Spleen (tissue), 11 donors: Measurements from ENCODE around the gene PAFAH1B1. TPM values are rescaled to one million over a fixed set of nuclear protein-coding genes. Genes with fewer than 3 reads are reported as not detected.

Experiments
- DNase-seq: peaks from one replicate; pipeline ENCODE4 v3.0.0-alpha.2; 2020
- H3K27ac ChIP-seq, 8 donors: fragments of 200-600 bp; sonication (generic) in 7 of 8; 1 replicate in 4 of 8; 2 replicates in 4 of 8; pipeline versions ENCODE4 v1.5.0 to v1.8.0; 2016 to 2021; ENCODE audit warnings: inconsistent platforms in 4 of 8, mild to moderate bottlenecking in 4 of 8, moderate library complexity in 1 of 8
- H3K27me3 ChIP-seq, 7 donors: fragments of 200-600 bp; sonication (generic) in 6 of 7; replicated peaks in 1 of 7; 1 replicate in 4 of 7; 2 replicates in 3 of 7; pipeline versions ENCODE4 v1.5.0 to v1.8.0; 2016 to 2021; ENCODE audit warnings: inconsistent platforms in 3 of 7, mild to moderate bottlenecking in 1 of 7
- H3K36me3 ChIP-seq, 6 donors: fragments of 200-600 bp; sonication (generic) in 5 of 6; 1 replicate in 4 of 6; 2 replicates in 2 of 6; pipeline versions ENCODE4 v1.5.0 to v1.8.0; 2016 to 2021; ENCODE audit warnings: inconsistent platforms in 2 of 6
- H3K4me1 ChIP-seq, 6 donors: fragments of 200-600 bp; sonication (generic) in 5 of 6; 1 replicate in 3 of 6; 2 replicates in 3 of 6; pipeline versions ENCODE4 v1.5.0 to v1.8.0; 2016 to 2021; ENCODE audit warnings: inconsistent platforms in 3 of 6
- H3K4me3 ChIP-seq, 8 donors: fragments of 200-600 bp; sonication (generic) in 7 of 8; 1 replicate in 4 of 8; 2 replicates in 4 of 8; pipeline versions ENCODE4 v1.5.0 to v1.8.0; 2016 to 2021; ENCODE audit warnings: inconsistent platforms in 4 of 8, mild to moderate bottlenecking in 4 of 8, moderate library complexity in 2 of 8
- H3K9me3 ChIP-seq, 8 donors: fragments of 200-600 bp; sonication (generic) in 7 of 8; 1 replicate in 4 of 8; 2 replicates in 4 of 8; pipeline versions ENCODE4 v1.5.0 to v1.8.0; 2016 to 2021; ENCODE audit warnings: inconsistent platforms in 4 of 8
- POLR2A ChIP-seq, 3 donors: fragments of 450-650 bp; IDR thresholded peaks; one replicate each; pipeline ENCODE4 v1.5.1; 2017; ENCODE audit warnings: antibody characterized with exemption in 3 of 3, mild to moderate bottlenecking in 1 of 3
- POLR2AphosphoS5 ChIP-seq, 3 donors: sonication (generic); formaldehyde crosslinking; IDR thresholded peaks; one replicate each; pipeline ENCODE4 v1.5.1; 2017; ENCODE audit warnings: antibody characterized with exemption in 3 of 3
- WGBS, 5 donors: extraction: QIAGEN DNeasy Blood & Tissue Kit in 3 of 5; methylation state at CpG; one replicate each; pipeline versions ENCODE4 v1.1.5 to v1.1.7; 2013 to 2018; 5-methylcytosine and 5-hydroxymethylcytosine counted together
- intact Hi-C: fragments of 100-400 bp; cut with DNase I; formaldehyde crosslinking; loops from one replicate; pipeline ENCODE4 v1.15.0; 2023; ENCODE audit warnings: low total_unique reads
- polyA plus RNA-seq, 3 donors: library from polyadenylated mRNA; stranded (reverse); fragments of 200-250 nt; gene quantifications; one replicate each; pipeline ENCODE4 v1.2.1, GENCODE V29; 2013
- total RNA-seq, 7 donors: library from RNA; depleted of rRNA in 3 of 7; stranded (reverse); fragments of >200 nt in 3 of 7; fragmentation: NEBNext Ultra II Directional in 4 of 7; extraction: Animal tissue kit (Norgen Biotek cat#: 25700) in 4 of 7; gene quantifications; one replicate each; pipeline versions ENCODE4 v1.1.0 to v1.2.1, GENCODE V29; 2016 to 2021
- TF ChIP-seq, protein P1 (sequence below), 11 experiments: fragments of 200-600 bp in 7 of 11; fragments of 450-650 bp in 4 of 11; sonication (generic) in 4 of 11; IDR thresholded peaks in 8 of 11; conservative IDR thresholded peaks in 3 of 11; 1 replicate in 7 of 11; 2 replicates in 4 of 11; pipeline versions ENCODE4 v1.4.0 to v1.8.0; 2016 to 2021; ENCODE audit warnings: antibody characterized with exemption in 11 of 11, inconsistent platforms in 4 of 11, mild to moderate bottlenecking in 1 of 11
- donor health status: healthy with polysubstance abuse.
- donor health status: DM: no; HTN: no; CAD: no; lungs with moderate emphysema.
- donor health status: DM: no; HTN: no; CAD: no.
- donor health status: Bipolar disorder and iron deficiency.
- donor health status: healthy.
- donor health status: DM: no; HTN: no; CAD: no.
- donor health status: DM: yes; HTN: yes; CAD: no.

The PAFAH1B1 gene
- total and polyA plus RNA-seq, 10 donors = 20.8 to 175 (median 104) TPM

DNA sequence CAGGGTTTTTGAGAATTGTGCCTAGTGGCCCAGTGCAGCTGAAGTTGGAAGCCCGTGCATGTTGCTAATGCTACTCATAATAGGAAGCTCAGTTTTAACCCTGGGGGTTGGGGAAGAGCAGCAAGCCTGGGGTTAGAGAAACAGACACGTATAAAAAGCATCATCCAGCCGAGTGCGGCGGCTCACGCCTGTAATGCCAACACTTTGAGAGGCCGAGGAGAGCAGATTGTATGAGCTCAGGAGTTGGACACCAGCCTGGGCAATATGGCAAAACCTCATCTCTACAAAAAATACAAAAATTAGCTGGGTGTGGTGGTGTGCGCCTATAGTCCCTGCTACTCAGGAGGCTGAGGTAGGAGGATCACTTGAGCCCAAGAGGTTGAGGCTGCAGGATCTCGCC is 120.4 kb downstream of the PAFAH1B1 start:
- no peak overlapping the region for H3K27ac ChIP-seq
- H3K9me3 ChIP-seq = no peaks in the 10 kb centered on the region
- TF ChIP-seq POLR2A (IDR thresholded peaks at IDR 0.05) (no peak), POLR2AphosphoS5 (IDR thresholded peaks at IDR 0.05) (no peak)
- intact Hi-C loops = no loop called here
- 90 to 97% (median 92%) methylated on average over 9 of the region's 9 CpGs for WGBS, 5 donors
- H3K4me3 ChIP-seq = no peak overlapping the region
- no peak for DNase-seq
- no peaks in the 10 kb centered on the region for H3K36me3 ChIP-seq
- H3K27me3 ChIP-seq = no peaks in the 10 kb centered on the region
- peaks cover 25 to 41% (median 37%) of the 10 kb centered on the region in 6 donors for H3K4me1 ChIP-seq

DNA sequence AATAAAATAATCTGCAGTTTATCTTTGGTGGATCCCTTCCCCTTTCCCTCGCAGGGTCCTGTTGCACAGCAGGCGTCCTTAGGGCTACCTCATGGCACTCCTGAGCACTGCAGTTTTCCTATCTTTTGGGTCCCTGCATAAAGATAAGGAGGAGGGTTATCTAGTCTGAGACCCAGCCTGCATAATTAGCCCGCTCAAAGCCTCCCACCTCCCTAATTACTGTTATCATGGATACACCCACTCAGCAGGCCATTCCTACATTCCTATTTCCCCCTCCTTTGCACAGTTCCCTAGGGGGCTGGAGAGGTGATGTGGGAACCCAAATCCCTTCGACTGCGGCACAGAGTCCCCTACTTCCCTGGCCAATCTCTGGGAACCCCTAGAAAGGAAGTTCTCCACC is 123.2 kb downstream of the PAFAH1B1 start:
- no peaks in the 10 kb centered on the region for H3K36me3 ChIP-seq
- no peaks in the 10 kb centered on the region for H3K9me3 ChIP-seq
- H3K27me3 ChIP-seq = no peaks in the 10 kb centered on the region
- no peak for TF ChIP-seq POLR2AphosphoS5 (IDR thresholded peaks at IDR 0.05)
- TF ChIP-seq, protein P1, sequence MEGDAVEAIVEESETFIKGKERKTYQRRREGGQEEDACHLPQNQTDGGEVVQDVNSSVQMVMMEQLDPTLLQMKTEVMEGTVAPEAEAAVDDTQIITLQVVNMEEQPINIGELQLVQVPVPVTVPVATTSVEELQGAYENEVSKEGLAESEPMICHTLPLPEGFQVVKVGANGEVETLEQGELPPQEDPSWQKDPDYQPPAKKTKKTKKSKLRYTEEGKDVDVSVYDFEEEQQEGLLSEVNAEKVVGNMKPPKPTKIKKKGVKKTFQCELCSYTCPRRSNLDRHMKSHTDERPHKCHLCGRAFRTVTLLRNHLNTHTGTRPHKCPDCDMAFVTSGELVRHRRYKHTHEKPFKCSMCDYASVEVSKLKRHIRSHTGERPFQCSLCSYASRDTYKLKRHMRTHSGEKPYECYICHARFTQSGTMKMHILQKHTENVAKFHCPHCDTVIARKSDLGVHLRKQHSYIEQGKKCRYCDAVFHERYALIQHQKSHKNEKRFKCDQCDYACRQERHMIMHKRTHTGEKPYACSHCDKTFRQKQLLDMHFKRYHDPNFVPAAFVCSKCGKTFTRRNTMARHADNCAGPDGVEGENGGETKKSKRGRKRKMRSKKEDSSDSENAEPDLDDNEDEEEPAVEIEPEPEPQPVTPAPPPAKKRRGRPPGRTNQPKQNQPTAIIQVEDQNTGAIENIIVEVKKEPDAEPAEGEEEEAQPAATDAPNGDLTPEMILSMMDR (IDR thresholded peaks at IDR 0.05 in 8 of 11, conservative IDR thresholded peaks at IDR 0.05 in 3 of 11) = no peak
- TF ChIP-seq POLR2A (IDR thresholded peaks at IDR 0.05) = no peak
- 45 to 76% (median 58%) methylated on average over 5 of the region's 5 CpGs for WGBS, 5 donors
- no peak overlapping the region for H3K4me3 ChIP-seq
- H3K27ac ChIP-seq = no peak overlapping the region
- intact Hi-C loops = no loop called here
- H3K4me1 ChIP-seq = peaks cover 7 to 18% (median 13%) of the 10 kb centered on the region in 6 donors
- DNase-seq = no peak

DNA sequence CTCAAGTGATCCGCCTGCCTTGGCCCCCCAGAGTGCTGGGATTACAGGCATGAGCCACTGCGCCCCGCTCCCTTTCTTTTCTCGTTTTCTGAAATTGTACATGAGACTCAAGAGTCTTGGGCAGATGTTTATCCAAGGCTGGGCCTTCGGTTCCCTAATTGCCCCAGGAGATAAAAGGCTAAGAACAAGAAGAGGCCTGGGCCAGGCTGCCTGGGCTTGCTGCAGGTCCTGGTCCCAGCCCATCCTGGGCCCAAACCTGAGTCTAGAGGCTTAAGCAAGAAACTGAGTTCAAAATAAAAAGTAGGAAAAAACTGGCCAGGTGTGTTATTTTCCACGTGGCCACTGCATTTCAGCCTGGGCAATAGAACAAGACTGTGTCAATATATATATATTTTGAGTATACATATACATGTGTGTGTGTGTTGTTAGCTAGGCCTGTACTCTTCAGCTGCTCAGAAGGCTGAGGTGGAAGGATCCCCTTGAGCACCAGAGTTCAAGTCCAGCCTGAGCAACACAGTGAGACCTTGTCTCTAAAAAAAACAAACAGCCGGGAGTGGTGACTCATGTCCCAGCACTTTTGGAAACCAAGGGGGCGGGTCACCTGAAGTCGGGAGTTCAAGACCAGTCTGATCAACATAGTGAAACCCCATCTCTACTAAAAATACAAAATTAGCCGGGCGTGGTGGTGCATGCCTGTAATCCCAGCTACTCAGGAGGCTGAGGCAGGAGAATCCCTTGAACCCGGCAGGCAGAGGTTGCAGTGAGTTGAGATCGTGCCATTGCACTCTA is 124.9 kb downstream of the PAFAH1B1 start:
- no peak overlapping the region for H3K4me3 ChIP-seq
- no peaks in the 10 kb centered on the region for H3K9me3 ChIP-seq
- no peak for DNase-seq
- H3K4me1 ChIP-seq = peaks cover 0 to 2% (median 0%) of the 10 kb centered on the region in 6 donors
- WGBS, 5 donors = 78 to 85% (median 79%) methylated on average over 13 of the region's 13 CpGs
- H3K27me3 ChIP-seq = peaks cover 0 to 15% (median under 1%) of the 10 kb centered on the region in 7 donors
- intact Hi-C loops = no loop called here
- TF ChIP-seq, protein P1 (IDR thresholded peaks at IDR 0.05 in 8 of 11, conservative IDR thresholded peaks at IDR 0.05 in 3 of 11) = no peak
- TF ChIP-seq POLR2AphosphoS5 (IDR thresholded peaks at IDR 0.05) (no peak), POLR2A (IDR thresholded peaks at IDR 0.05) (no peak)
- no peak overlapping the region for H3K27ac ChIP-seq
- H3K36me3 ChIP-seq = no peaks in the 10 kb centered on the region

DNA sequence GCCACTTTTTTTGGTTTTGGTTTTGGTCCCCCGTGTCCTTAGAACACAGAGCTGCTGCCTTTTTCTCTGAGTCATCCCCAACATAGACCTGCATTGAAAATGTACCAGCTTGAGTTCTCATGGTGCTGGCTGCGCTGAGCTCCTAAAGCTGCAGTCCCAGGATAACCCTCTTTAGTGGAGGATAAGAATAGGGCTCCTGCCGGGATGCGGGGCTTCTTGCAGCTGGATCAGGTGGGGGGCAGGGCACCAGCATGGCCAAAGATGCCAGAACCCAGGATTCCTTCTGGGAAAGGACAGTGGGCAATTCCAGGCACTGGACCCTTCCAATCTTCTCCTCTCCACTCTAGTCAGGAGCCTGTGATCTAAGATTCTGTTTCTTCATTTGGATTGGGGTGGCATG is 126.4 kb downstream of the PAFAH1B1 start:
- Histone ChIP-seq H3K27me3 (peaks cover 0 to 30% (median 14%) of the 10 kb centered on the region in 7 donors), H3K4me3 (no peak overlapping the region), H3K4me1 (peaks cover 0 to 13% (median 10%) of the 10 kb centered on the region in 6 donors), H3K9me3 (no peaks in the 10 kb centered on the region), H3K36me3 (no peaks in the 10 kb centered on the region), H3K27ac (no peak overlapping the region)
- no peak for DNase-seq
- intact Hi-C loops = no loop called here
- WGBS, 5 donors = 67 to 76% (median 70%) methylated on average over 4 of the region's 4 CpGs
- TF ChIP-seq POLR2AphosphoS5 (IDR thresholded peaks at IDR 0.05) = no peak
- TF ChIP-seq, protein P1 (IDR thresholded peaks at IDR 0.05 in 8 of 11, conservative IDR thresholded peaks at IDR 0.05 in 3 of 11) = no peak
- TF ChIP-seq POLR2A (IDR thresholded peaks at IDR 0.05) = no peak
